Fibroblast of lung (primary cell): ENCODE results near the gene CTDNEP1.

Experiments
- EZH2 ChIP-seq: IDR thresholded peaks from 2 replicates; pipeline ENCODE4 v1.5.1; 2012; ENCODE audit warnings: low read length, control low read depth, mild to moderate bottlenecking; ENCODE audit errors: missing control alignments
- TF ChIP-seq, protein P1 (sequence below), 2 donors: IDR thresholded peaks in 1 of 2; conservative IDR thresholded peaks in 1 of 2; 1 replicate in 1 of 2; 2 replicates in 1 of 2; pipeline ENCODE4 v1.5.1; 2011 to 2012; ENCODE audit warnings: low read length in 2 of 2, control low read depth in 1 of 2, inconsistent platforms in 1 of 2, low read depth in 1 of 2, mild to moderate bottlenecking in 1 of 2

DNA sequence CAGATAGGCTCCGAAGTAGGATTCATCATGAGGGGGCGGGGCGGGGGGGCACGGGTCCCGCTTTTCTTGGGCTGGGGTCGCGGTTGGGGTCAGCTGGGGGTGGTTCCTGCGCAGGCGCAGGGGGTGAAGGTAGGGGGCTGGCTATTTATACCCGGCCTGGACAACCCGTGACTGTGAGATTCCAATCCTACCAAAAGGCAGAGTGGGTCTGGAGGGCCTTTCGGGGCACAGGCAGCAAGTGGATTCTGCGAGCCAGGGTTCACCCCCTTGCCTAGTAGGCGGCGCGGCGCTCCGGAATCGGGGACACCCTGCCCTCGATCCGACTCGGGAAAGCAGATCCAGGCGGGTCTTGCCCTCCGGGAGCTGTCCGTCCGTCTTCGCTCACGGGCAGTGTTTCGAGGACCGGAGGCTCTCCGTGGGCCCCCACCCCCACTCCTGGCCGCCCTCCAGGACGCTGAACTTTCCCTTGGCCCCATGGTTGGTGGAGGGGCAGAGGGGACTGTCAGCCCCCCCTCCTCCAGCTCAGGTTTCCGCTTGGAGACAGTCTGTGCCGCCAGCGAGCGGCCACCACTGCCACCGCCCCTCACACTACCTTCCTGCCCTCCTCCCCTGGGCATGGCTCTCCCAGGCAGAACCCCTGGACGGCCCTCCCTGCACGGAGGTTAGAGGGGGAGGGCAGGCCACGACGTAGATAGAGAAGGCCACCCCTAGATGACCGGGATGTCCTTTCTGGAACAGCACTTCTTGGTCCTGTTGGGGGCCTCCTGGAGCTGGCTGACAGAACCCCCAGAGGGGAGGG, 30.6 kb upstream of the CTDNEP1 start:
- TF ChIP-seq, protein P1, sequence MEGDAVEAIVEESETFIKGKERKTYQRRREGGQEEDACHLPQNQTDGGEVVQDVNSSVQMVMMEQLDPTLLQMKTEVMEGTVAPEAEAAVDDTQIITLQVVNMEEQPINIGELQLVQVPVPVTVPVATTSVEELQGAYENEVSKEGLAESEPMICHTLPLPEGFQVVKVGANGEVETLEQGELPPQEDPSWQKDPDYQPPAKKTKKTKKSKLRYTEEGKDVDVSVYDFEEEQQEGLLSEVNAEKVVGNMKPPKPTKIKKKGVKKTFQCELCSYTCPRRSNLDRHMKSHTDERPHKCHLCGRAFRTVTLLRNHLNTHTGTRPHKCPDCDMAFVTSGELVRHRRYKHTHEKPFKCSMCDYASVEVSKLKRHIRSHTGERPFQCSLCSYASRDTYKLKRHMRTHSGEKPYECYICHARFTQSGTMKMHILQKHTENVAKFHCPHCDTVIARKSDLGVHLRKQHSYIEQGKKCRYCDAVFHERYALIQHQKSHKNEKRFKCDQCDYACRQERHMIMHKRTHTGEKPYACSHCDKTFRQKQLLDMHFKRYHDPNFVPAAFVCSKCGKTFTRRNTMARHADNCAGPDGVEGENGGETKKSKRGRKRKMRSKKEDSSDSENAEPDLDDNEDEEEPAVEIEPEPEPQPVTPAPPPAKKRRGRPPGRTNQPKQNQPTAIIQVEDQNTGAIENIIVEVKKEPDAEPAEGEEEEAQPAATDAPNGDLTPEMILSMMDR (conservative IDR thresholded peaks at IDR 0.05 in 1 of 2, IDR thresholded peaks at IDR 0.05 in 1 of 2; ENCODE audit: low read depth in 1 of 2, low read length in 2 of 2): no peak
- peak; percentile 74 for TF ChIP-seq EZH2
